ENCODE data around the gene TMEM53.

TMEM53 gene

DNA sequence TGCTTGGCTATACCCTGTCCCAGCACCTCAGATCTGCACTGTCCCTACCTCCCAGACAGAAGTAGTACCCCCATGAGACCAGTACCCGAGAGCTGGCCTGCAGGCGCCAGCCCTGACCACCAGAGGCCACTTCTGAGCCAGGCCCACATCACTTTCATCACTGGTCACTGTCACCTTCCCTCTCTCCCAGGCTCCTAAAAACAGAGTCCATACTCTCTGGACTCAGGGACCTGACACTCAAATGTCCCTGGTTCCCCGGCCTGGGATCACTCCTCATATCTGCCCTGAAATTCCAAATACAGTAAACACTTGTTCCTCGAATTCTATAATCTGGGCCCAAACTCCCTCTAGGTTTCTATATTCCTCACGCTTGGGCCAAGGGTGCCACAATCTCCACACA is 18.7 kb downstream of the TMEM53 start:
- TF ChIP-seq, protein P1, sequence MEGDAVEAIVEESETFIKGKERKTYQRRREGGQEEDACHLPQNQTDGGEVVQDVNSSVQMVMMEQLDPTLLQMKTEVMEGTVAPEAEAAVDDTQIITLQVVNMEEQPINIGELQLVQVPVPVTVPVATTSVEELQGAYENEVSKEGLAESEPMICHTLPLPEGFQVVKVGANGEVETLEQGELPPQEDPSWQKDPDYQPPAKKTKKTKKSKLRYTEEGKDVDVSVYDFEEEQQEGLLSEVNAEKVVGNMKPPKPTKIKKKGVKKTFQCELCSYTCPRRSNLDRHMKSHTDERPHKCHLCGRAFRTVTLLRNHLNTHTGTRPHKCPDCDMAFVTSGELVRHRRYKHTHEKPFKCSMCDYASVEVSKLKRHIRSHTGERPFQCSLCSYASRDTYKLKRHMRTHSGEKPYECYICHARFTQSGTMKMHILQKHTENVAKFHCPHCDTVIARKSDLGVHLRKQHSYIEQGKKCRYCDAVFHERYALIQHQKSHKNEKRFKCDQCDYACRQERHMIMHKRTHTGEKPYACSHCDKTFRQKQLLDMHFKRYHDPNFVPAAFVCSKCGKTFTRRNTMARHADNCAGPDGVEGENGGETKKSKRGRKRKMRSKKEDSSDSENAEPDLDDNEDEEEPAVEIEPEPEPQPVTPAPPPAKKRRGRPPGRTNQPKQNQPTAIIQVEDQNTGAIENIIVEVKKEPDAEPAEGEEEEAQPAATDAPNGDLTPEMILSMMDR (IDR thresholded peaks at IDR 0.05; ENCODE audit: low read depth, low read length), result peak; percentile 96
- in situ Hi-C loops (cut with HindIII; ENCODE audit: low sequenced_read_pairs), result no loop called here
- no peak overlapping the region for H3K4me3 ChIP-seq (ENCODE audit: low read depth, low read length)
- no peak for DNase-seq (ENCODE audit: low read depth, low spot score)

DNA sequence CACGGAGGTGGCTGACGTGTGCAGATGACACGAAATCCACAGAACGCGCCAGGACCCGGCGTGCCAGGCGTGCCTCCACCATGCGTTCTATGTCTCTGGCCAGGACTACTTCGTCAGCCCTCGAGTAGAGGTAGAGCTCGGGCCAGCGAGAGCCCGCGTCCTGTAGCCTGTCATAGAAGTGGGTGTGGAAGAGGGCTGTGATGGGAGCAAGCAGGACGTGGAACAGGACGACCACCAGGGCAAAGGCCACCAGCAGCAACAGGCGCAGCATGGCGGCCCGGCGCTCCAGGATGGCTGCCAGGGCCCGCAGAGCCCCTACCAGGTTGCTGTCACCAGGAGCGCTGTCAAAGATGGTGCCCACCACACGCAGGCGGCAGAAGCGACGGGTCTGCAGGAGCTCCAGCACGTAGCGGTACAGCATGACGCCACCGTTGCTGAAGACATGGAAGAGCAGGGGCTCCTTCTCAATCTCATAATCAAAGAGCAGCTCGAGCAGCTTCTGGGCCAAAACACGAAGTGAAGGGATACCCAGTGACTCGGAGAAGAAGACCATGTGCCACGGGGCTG is 19.6 kb downstream of the TMEM53 start:
- no peak for DNase-seq (ENCODE audit: low read depth, low spot score)
- TF ChIP-seq, protein P1 (IDR thresholded peaks at IDR 0.05; ENCODE audit: low read depth, low read length), result no peak
- in situ Hi-C loops (cut with HindIII; ENCODE audit: low sequenced_read_pairs), result no loop called here

DNA sequence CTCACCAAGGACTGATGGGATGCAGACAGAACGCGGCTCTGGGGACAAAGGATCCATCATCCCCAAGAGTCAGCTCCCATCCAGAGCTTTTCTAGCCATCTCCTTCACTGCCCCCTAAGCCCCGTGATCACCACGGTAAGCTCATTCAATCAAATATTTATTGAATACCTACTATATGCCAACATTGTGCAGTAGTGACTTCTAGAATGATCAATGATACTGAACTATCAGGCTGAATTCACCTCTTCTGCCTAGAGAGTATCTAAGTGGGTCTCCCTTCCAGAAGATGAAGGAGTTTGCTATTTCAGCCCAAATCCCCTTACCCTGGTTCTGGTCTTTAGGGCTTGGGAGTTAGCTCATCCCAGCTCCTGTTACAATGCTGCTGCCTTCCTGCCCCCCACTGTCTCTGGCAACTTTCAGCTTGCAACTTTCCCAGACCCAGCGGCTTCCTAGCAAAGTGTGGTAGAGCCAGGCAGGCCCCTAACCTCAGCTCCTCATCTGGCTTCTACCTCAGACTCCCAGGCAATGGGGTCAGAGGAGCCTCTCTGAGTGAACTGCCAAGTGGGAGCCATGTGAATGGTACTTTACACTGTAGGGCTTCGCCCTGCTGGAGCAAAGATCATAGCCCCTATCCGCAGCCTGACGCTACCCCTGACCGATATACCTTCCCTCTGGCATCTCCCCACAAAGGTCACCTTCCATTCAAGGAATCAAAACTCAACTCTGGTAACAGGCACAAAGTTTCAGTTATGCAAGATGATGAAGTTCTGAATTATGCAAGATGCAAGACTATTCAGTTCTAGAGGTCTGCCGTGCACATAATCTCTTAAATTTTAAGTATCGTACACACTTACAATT is 20.9 kb downstream of the TMEM53 start:
- TF ChIP-seq, protein P1 (IDR thresholded peaks at IDR 0.05; ENCODE audit: low read depth, low read length), result no peak
- no peak overlapping the region for H3K4me3 ChIP-seq (ENCODE audit: low read depth, low read length)
- in situ Hi-C loops (cut with HindIII; ENCODE audit: low sequenced_read_pairs), result no loop called here
- DNase-seq (ENCODE audit: low read depth, low spot score), result no peak

More for the DNA sequence above, 19.6 kb downstream of the TMEM53 start:
- H3K4me3 ChIP-seq (ENCODE audit: low read depth, low read length), result no peak overlapping the region

DNA sequence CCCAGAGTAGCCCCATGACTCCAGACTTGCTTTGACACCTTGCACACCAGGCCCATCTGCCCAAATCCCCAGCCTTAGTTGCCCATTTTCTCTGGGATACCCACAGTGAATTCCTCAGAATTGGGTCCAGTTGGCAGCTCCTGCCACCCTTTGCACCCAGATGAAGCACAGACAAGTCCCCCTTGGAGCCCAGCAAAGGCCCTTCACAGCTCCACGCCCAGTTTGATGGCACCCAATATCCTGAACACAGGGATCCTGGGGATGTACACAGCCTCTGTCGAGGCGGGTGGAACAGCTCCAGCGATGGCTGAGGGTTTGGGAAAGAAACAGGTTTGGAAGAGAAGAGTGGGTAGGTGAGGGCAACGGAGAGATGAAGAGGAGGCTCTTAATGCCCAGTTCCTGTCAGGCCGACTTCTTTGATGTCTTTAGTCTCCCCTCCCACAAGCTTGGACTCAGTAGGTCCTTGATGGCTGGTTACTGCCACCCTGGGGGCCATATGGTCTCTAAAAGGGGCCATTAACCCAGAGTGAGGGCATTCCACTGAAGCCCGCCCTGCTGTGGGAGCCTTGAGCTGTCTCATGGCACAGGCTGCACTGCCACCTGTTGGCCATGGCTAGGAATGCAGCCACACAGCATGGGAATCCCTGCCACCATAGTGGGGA is 21.7 kb downstream of the TMEM53 start:
- in situ Hi-C loops (cut with HindIII; ENCODE audit: low sequenced_read_pairs), result no loop called here
- H3K4me3 ChIP-seq (ENCODE audit: low read depth, low read length), result no peak overlapping the region
- TF ChIP-seq, protein P1 (IDR thresholded peaks at IDR 0.05; ENCODE audit: low read depth, low read length), result peak; percentile 97
- DNase-seq (ENCODE audit: low read depth, low spot score), result peak; percentile 58

DNA sequence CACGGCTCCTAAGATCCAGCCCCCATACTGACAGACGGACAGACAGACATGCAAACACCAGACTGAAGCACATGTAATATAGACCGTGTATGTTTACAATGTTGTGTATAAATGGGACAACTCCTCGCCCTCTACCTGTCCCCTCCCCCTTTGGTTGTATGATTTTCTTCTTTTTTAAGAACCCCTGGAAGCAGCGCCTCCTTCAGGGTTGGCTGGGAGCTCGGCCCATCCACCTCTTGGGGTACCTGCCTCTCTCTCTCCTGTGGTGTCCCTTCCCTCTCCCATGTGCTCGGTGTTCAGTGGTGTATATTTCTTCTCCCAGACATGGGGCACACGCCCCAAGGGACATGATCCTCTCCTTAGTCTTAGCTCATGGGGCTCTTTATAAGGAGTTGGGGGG is 23.2 kb downstream of the TMEM53 start:
- DNase-seq (ENCODE audit: low read depth, low spot score), result no peak
- in situ Hi-C loops (cut with HindIII; ENCODE audit: low sequenced_read_pairs), result no loop called here
- TF ChIP-seq, protein P1 (IDR thresholded peaks at IDR 0.05; ENCODE audit: low read depth, low read length), result no peak
- H3K4me3 ChIP-seq (ENCODE audit: low read depth, low read length), result no peak overlapping the region

DNA sequence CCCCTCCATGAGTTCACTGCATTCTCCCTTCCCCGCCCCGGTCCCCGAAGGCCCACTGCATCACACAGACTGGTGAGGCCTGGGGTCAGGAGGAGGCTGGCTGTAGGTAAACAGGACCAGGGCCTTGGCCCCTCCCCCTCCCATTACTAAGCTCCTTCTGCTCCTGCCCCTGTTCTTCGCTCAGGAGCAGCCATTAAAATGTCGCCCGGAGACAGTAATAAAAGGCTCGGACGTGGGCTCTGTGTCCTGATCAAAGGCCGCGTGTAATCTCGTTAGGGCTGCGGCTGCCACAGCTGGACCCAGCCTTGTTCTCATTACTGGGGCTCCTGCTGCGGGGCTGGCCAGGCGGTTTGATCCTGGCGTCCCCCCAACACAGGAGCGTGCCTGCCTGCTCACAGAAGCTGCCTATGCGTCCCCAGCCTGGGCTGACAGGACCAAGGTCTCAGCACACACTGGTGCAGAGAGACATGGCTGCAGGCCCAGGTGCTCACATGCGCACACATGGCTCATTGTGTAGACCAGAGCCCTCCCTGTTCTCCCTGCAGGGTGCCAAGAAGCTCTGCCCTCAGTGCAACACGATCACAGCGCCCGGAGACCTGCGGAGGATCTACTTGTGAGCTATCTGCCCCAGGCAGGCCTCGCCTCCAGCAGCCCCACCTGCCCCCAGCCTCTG is 24.0 kb downstream of the TMEM53 start:
- TF ChIP-seq, protein P1 (IDR thresholded peaks at IDR 0.05; ENCODE audit: low read depth, low read length), result no peak
- in situ Hi-C loops (cut with HindIII; ENCODE audit: low sequenced_read_pairs), result no loop called here
- H3K4me3 ChIP-seq (ENCODE audit: low read depth, low read length), result no peak overlapping the region
- DNase-seq (ENCODE audit: low read depth, low spot score), result no peak
